HPDE6-E6E7 (cell line): ENCODE results near the gene PGLYRP3.

Source experiments
- DNase-seq: peaks from one replicate; pipeline ENCODE4 v3.0.0; 2011; ENCODE audit warnings: missing footprints; ENCODE audit errors: extremely low spot score

Gene PGLYRP3

GRCh38 chr1:153312570-153313186 is at the start of gene PGLYRP3:
Gene PGLYRP3, minus strand, starts transcription at chr1:153312952. Its CDS starts 2,287 bp downstream, at chr1:153310665.
- DNase-seq = no peak

- DNase-seq = no peak
Measured at GRCh38 chr1:153362187-153362775, 49.5 kb upstream of the PGLYRP3 start.

GRCh38 chr1:153361480-153362109 is 48.8 kb upstream of the PGLYRP3 start:
- no peak for DNase-seq

GRCh38 chr1:153360592-153361479 is 48.1 kb upstream of the PGLYRP3 start:
- DNase-seq = no peak

- no peak for DNase-seq
Measured at GRCh38 chr1:153360190-153360589, 47.4 kb upstream of the PGLYRP3 start.

- DNase-seq = no peak
Measured at GRCh38 chr1:153359241-153359640, 46.5 kb upstream of the PGLYRP3 start.

- no peak for DNase-seq
Measured at GRCh38 chr1:153358691-153358975, 45.9 kb upstream of the PGLYRP3 start.

GRCh38 chr1:153357853-153358690 is 45.3 kb upstream of the PGLYRP3 start, which contains the start of gene S100A9:
Gene S100A9, plus strand, starts transcription at chr1:153357854. Its CDS starts 430 bp downstream, at chr1:153358284.
- no peak for DNase-seq

- DNase-seq = peak; percentile 75
Measured at GRCh38 chr1:153357076-153357852, 44.5 kb upstream of the PGLYRP3 start.

GRCh38 chr1:153356392-153357075 is 43.8 kb upstream of the PGLYRP3 start:
- no peak for DNase-seq

GRCh38 chr1:153355445-153356071 is 42.8 kb upstream of the PGLYRP3 start:
- no peak for DNase-seq

- no peak for DNase-seq
Measured at GRCh38 chr1:153354515-153355193, 41.9 kb upstream of the PGLYRP3 start.

GRCh38 chr1:153353226-153353947 is 40.6 kb upstream of the PGLYRP3 start:
- no peak for DNase-seq

GRCh38 chr1:153352523-153352922 is 39.8 kb upstream of the PGLYRP3 start:
- DNase-seq = no peak

GRCh38 chr1:153350321-153350957 is 37.7 kb upstream of the PGLYRP3 start:
- DNase-seq = no peak

- no peak for DNase-seq
Measured at GRCh38 chr1:153349363-153350320, 36.9 kb upstream of the PGLYRP3 start.
